Measurements from ENCODE around the gene HLX.

DNA sequence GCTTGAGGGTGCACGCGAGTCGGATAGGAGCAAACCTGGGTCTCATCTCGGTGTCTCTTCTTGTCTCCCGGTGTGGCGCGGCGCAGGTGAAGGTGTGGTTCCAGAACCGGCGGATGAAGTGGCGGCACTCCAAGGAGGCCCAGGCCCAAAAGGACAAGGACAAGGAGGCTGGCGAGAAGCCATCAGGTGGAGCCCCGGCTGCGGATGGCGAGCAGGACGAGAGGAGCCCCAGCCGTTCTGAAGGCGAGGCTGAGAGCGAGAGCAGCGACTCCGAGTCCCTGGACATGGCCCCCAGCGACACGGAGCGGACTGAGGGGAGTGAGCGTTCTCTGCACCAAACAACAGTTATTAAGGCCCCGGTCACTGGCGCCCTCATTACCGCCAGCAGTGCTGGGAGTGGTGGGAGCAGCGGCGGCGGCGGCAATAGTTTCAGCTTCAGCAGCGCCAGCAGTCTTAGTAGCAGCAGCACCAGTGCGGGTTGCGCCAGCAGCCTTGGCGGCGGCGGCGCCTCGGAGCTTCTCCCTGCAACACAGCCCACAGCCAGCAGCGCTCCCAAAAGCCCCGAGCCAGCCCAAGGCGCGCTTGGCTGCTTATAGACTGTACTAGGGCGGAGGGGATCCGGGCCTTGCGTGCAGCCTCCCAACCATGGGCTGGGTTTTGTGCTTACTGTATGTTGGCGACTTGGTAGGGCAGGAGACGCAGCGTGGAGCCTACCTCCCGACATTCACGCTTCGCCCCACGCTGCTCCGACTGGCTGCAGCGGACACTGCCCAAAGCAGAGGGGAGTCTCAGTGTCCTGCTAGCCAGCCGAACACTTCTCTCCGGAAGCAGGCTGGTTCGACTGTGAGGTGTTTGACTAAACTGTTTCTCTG lies 5.1 kb downstream of the HLX start:
- TF ChIP-seq CBX3 (IDR thresholded peaks at IDR 0.05; ENCODE audit: borderline replicate concordance in 1 of 2, low read length in 2 of 2) (no peak), ZNF274 (IDR thresholded peaks at IDR 0.05; ENCODE audit: borderline replicate concordance, low read depth, low read length) (no peak), CEBPB (tag; IDR thresholded peaks at IDR 0.05) (no peak), MTA3 (IDR thresholded peaks at IDR 0.05; ENCODE audit: borderline replicate concordance) (no peak), POLR2AphosphoS2 (IDR thresholded peaks at IDR 0.05; ENCODE audit: low read length) (no peak), FOXP4 (CRISPR knock-in tag; IDR thresholded peaks at IDR 0.05; ENCODE audit: borderline replicate concordance) (no peak), HLTF (IDR thresholded peaks at IDR 0.05) (no peak), KLF16 (IDR thresholded peaks at IDR 0.05) (no peak), JUNB (CRISPR knock-in tag; conservative IDR thresholded peaks at IDR 0.05) (no peak)
- TF ChIP-seq, protein P1, sequence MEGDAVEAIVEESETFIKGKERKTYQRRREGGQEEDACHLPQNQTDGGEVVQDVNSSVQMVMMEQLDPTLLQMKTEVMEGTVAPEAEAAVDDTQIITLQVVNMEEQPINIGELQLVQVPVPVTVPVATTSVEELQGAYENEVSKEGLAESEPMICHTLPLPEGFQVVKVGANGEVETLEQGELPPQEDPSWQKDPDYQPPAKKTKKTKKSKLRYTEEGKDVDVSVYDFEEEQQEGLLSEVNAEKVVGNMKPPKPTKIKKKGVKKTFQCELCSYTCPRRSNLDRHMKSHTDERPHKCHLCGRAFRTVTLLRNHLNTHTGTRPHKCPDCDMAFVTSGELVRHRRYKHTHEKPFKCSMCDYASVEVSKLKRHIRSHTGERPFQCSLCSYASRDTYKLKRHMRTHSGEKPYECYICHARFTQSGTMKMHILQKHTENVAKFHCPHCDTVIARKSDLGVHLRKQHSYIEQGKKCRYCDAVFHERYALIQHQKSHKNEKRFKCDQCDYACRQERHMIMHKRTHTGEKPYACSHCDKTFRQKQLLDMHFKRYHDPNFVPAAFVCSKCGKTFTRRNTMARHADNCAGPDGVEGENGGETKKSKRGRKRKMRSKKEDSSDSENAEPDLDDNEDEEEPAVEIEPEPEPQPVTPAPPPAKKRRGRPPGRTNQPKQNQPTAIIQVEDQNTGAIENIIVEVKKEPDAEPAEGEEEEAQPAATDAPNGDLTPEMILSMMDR (IDR thresholded peaks at IDR 0.05 in 2 of 3, conservative IDR thresholded peaks at IDR 0.05 in 1 of 3; ENCODE audit: insufficient read depth in 2 of 3, low read depth in 1 of 3, low read length in 3 of 3) = no peak
- TF ChIP-seq, protein P2, sequence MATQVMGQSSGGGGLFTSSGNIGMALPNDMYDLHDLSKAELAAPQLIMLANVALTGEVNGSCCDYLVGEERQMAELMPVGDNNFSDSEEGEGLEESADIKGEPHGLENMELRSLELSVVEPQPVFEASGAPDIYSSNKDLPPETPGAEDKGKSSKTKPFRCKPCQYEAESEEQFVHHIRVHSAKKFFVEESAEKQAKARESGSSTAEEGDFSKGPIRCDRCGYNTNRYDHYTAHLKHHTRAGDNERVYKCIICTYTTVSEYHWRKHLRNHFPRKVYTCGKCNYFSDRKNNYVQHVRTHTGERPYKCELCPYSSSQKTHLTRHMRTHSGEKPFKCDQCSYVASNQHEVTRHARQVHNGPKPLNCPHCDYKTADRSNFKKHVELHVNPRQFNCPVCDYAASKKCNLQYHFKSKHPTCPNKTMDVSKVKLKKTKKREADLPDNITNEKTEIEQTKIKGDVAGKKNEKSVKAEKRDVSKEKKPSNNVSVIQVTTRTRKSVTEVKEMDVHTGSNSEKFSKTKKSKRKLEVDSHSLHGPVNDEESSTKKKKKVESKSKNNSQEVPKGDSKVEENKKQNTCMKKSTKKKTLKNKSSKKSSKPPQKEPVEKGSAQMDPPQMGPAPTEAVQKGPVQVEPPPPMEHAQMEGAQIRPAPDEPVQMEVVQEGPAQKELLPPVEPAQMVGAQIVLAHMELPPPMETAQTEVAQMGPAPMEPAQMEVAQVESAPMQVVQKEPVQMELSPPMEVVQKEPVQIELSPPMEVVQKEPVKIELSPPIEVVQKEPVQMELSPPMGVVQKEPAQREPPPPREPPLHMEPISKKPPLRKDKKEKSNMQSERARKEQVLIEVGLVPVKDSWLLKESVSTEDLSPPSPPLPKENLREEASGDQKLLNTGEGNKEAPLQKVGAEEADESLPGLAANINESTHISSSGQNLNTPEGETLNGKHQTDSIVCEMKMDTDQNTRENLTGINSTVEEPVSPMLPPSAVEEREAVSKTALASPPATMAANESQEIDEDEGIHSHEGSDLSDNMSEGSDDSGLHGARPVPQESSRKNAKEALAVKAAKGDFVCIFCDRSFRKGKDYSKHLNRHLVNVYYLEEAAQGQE (IDR thresholded peaks at IDR 0.05; ENCODE audit: borderline replicate concordance) = no peak
- TF ChIP-seq, protein P2 (CRISPR knock-in tag; IDR thresholded peaks at IDR 0.05; ENCODE audit: low read depth) = no peak

All from K562 (cell line).